Activated CD4-positive, alpha-beta T cell treated with anti-CD3 and anti-CD28 coated beads, Interleukin-2, amount 10 ng/mL, durations not matched to agents 7 days and 5 days (primary cell): ENCODE measurements around the gene SLC4A4. TPM values are rescaled to one million over a fixed set of nuclear protein-coding genes. Genes with fewer than 3 reads are reported as not detected.
"Not testable (repeated sequence)": the region's sequence is repeated elsewhere in the genome, so short reads cannot be mapped to it uniquely, and the experiment has no call there.

Experiments
- CTCF ChIA-PET: fragments of 350-600 bp; sonication (Branson Sonifier 250); formaldehyde crosslinking; loops from one replicate; lab custom pipeline; 2021; ENCODE audit warnings: antibody characterized with exemption; lab: Charles Lee
- POLR2A ChIA-PET: fragments of 350-600 bp; sonication (Branson Sonifier 250); formaldehyde crosslinking; loops from one replicate; lab custom pipeline; 2021; ENCODE audit warnings: antibody characterized with exemption; lab: Charles Lee
- DNase-seq: peaks from one replicate; pipeline ENCODE4 v3.0.0-alpha.2; 2020
- H3K27ac Mint-ChIP-seq: one replicate; pipeline ENCODE4 v1.8.0; 2021; ENCODE audit warnings: mild to moderate bottlenecking, moderate library complexity, mixed read lengths
- H3K27me3 Mint-ChIP-seq: one replicate; pipeline ENCODE4 v1.8.0; 2021; ENCODE audit warnings: mixed read lengths
- H3K36me3 Mint-ChIP-seq: one replicate; pipeline ENCODE4 v1.8.0; 2021; ENCODE audit warnings: low read depth, mixed read lengths
- H3K4me1 Mint-ChIP-seq: one replicate; pipeline ENCODE4 v1.8.0; 2021; ENCODE audit warnings: mixed read lengths
- H3K4me3 Mint-ChIP-seq: one replicate; pipeline ENCODE4 v1.8.0; 2021; ENCODE audit warnings: mild to moderate bottlenecking, moderate library complexity, mixed read lengths
- H3K9me3 Mint-ChIP-seq: one replicate; pipeline ENCODE4 v1.8.0; 2021; ENCODE audit warnings: mixed read lengths
- total RNA-seq, 2 experiments: library from RNA; stranded (reverse); gene quantifications; one replicate each; pipeline ENCODE4 v1.2.3, GENCODE V29; 2021

The SLC4A4 gene
- total RNA-seq, 2 experiments from 2014 or later: 1.3 to 1.5 TPM

DNA sequence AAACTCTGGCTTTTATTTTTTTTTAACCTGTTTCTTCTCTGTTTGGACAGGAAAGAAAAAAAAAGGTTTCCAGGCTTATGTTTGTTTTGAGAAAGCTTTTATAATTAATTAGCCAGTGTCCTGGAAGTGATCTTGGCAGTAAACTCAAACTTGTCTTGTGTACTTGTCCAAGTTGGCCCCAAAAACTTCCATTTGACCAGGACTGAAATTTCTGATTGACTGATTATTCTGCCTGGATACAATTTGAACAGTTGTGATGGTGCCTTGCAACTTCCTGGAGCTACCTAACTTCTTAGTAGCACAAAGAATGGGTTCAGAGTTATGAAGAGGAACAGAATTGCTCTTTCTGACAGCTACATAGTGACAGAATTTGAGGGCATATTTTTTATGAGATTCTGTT is 62.0 kb downstream of the SLC4A4 start:
- Mint-ChIP-seq H3K36me3 (no peaks in the 10 kb centered on the region), H3K4me3 (no peak overlapping the region), H3K27ac (no peak overlapping the region), H3K4me1 (no peaks in the 10 kb centered on the region), H3K9me3 (no peaks in the 10 kb centered on the region), H3K27me3 (peaks cover 8% of the 10 kb centered on the region)
- DNase-seq: no peak
- ChIA-PET CTCF (no interaction called here), POLR2A (no interaction called here)

DNA sequence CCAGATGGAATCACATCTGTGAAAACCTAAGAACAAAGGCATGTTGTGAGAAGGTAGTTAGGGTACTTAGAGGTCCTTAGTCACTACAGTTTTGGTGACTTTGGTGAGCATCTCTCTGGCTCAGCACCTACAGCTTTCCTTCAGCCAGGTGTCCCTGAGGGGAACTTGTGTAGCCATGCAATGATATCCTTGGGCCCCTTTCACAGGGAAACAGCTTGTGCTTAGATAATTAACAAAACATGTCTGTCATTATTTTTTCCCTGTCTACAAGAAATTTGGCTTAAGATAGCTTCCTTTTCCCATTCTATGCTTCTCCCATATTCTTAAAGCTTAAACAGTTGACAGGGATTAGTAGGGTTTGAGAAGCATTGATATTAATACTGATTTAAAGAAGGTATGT is 63.8 kb downstream of the SLC4A4 start:
- Mint-ChIP-seq H3K36me3 (no peaks in the 10 kb centered on the region), H3K9me3 (no peaks in the 10 kb centered on the region), H3K4me3 (no peak overlapping the region), H3K4me1 (no peaks in the 10 kb centered on the region), H3K27ac (no peak overlapping the region), H3K27me3 (peaks cover 8% of the 10 kb centered on the region)
- CTCF ChIA-PET: interaction anchor here (0.8 kb wide), 1 partner anchor 17 kb away, joined by 3 read pairs; no protein-coding TSS in a partner anchor
- no peak for DNase-seq
- POLR2A ChIA-PET: no interaction called here

DNA sequence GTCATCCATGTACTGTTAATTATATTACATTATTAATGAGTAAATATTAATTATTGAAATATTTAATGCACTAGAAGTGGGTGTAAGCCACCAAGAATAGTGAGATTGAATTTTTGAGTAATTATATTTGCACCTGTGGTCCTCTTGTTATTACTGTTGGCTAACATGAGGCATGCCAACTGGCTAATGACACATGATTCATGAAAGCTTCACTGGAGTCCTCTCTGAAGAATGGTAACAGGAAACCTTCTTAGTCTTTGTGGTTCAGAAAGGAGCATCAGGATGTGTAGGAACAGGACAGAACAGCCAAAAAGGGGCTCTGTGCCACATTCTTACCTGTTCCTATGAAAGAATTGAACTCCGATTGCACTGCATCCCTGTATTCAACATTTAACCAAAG is 65.2 kb downstream of the SLC4A4 start:
- Mint-ChIP-seq H3K9me3 (peaks cover 8% of the 10 kb centered on the region), H3K4me1 (no peaks in the 10 kb centered on the region), H3K36me3 (no peaks in the 10 kb centered on the region), H3K27me3 (peaks cover 8% of the 10 kb centered on the region), H3K27ac (no peak overlapping the region), H3K4me3 (no peak overlapping the region)
- DNase-seq: no peak
- POLR2A ChIA-PET: no interaction called here
- CTCF ChIA-PET: no interaction called here

DNA sequence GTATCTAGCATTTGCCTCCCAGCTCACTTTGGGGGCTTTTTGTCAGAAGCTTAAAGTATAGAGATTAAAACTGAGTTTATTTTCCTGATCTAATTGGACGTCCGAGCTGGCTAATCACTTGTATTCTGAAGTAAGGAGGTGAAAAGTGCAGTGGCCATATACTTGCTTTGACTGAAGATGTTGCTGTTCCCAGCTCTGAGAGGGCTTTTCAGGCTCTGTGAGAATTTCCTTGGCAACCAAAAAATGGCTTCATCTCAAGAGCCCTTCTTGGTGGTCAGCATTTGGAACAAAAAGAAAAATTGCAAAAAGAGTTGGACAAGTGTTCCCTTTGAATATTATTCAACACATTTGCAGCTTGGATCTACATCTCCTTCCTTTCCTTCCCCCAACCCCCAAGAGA is 67.0 kb downstream of the SLC4A4 start:
- Mint-ChIP-seq H3K27ac (no peak overlapping the region), H3K9me3 (peaks cover 10% of the 10 kb centered on the region), H3K36me3 (no peaks in the 10 kb centered on the region), H3K27me3 (peaks cover 5% of the 10 kb centered on the region), H3K4me1 (no peaks in the 10 kb centered on the region), H3K4me3 (no peak overlapping the region)
- POLR2A ChIA-PET: no interaction called here
- CTCF ChIA-PET: no interaction called here
- DNase-seq: no peak

DNA sequence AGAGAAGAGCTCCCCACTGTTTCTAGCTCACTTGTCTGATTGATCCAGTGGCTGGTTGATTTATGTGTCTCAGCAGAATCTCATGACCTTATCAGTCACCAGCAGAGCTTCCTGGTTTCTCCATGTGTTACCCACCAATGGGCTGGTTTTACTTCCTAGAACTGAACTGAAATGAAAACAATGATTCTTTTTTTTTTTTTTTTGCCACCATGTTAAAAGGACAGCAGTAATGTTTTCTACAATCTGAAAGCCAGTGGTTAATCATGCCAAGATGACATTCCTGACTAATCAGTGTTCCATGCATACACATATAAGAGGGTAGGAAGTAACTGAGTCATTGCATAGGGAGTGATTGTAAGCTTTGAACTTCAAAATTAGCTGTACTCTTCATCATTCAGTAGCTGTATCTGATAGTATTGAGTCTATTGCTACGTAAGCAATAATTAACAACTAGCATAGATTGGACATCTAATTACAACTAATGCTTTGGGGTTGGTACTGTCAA is 67.7 kb downstream of the SLC4A4 start:
- Mint-ChIP-seq H3K27me3 (peaks cover 3% of the 10 kb centered on the region), H3K9me3 (peaks cover 10% of the 10 kb centered on the region), H3K4me3 (no peak overlapping the region), H3K4me1 (no peaks in the 10 kb centered on the region), H3K36me3 (no peaks in the 10 kb centered on the region), H3K27ac (no peak overlapping the region)
- POLR2A ChIA-PET: no interaction called here
- CTCF ChIA-PET: no interaction called here
- DNase-seq: no peak

DNA sequence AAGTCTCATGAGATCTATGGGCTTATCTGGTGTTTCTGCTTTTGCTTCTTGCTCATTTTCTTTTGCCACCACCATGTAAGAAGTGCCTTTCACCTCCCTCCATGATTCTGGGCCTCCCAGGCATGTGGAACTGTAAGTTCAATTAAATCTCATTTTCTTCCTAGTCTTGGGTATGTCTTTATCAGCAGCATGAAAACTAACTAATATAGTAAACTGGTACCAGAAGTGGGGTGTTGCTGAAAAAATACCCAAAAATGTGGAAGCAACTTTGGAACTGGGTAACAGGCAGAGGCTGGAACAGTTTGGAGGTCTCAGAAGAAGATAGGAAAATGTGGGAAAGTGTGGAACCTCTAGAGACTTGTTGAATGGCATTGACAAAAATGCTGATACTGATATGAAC is 70.1 kb downstream of the SLC4A4 start:
- H3K27me3 Mint-ChIP-seq, H3K9me3 Mint-ChIP-seq, CTCF ChIA-PET, H3K4me1 Mint-ChIP-seq, H3K27ac Mint-ChIP-seq, H3K4me3 Mint-ChIP-seq, POLR2A ChIA-PET, H3K36me3 Mint-ChIP-seq, DNase-seq: not testable (repeated sequence)

DNA sequence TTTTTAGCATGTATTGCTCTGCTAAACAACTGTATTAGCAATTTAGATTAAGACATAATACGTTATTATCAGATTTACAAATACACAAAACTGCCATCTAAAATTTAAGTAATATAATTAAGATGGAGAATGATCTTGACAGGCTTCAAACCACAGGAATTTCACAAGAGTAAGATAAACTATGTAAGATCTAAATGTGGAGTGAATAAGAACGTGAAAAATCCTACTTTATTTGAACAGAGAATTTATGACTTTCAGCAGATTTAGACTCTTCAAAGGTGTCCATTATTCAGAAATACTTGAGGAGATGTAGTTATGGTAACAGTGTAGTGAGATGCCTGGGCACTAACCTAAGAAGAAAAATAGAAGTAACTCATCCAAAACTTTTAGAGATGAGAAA is 73.2 kb downstream of the SLC4A4 start:
- Mint-ChIP-seq H3K4me1 (no peaks in the 10 kb centered on the region), H3K27ac (no peak overlapping the region), H3K27me3 (no peaks in the 10 kb centered on the region), H3K4me3 (no peak overlapping the region), H3K36me3 (no peaks in the 10 kb centered on the region), H3K9me3 (peaks cover 10% of the 10 kb centered on the region)
- no peak for DNase-seq
- CTCF ChIA-PET: no interaction called here
- POLR2A ChIA-PET: no interaction called here

DNA sequence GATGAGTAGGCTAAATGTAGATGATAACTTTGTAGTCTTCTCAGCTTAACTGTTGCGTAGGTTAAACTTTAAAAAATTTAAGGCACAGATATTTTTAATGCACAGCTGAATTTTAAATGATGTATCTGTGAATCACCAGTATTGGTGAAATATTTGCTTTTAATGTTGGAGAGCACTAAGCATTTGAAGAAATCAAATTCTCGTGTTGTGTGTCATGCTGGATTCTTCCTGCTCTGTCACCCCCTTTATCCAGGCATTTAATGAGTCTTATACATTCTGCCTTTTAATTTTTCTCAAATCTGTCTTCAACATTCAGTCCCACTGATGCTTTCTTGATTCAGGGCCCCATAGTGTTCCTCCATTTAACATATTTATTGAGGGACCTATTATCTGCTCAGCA is 76.7 kb downstream of the SLC4A4 start:
- H3K27me3 Mint-ChIP-seq: no peaks in the 10 kb centered on the region
- H3K36me3 Mint-ChIP-seq: no peaks in the 10 kb centered on the region
- H3K4me3 Mint-ChIP-seq: no peak overlapping the region
- no peaks in the 10 kb centered on the region for H3K9me3 Mint-ChIP-seq
- CTCF ChIA-PET: no interaction called here
- no peaks in the 10 kb centered on the region for H3K4me1 Mint-ChIP-seq
- DNase-seq: no peak
- no peak overlapping the region for H3K27ac Mint-ChIP-seq
- POLR2A ChIA-PET: no interaction called here

DNA sequence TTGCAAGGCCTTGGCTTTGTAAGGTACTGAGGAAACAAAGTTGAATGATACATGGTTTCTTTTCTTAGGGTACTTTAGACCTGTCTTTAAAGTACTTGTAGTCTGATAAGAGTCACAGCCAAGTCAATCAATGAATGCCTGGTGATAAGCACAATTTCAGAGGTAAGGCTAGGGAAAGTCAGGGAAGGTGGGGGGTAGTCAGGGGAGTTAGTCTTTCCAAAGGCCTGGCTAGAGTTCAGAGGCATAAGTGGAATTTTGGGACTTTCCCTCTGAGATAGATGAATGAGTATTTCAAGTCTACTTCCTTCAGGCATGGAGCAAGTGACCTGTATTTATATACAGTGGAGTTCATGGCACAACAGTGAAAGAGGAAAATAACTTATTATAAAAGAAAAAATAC is 78.3 kb downstream of the SLC4A4 start:
- Mint-ChIP-seq H3K27me3 (no peaks in the 10 kb centered on the region), H3K4me1 (no peaks in the 10 kb centered on the region), H3K4me3 (no peak overlapping the region), H3K9me3 (no peaks in the 10 kb centered on the region), H3K27ac (no peak overlapping the region), H3K36me3 (no peaks in the 10 kb centered on the region)
- CTCF ChIA-PET: no interaction called here
- no peak for DNase-seq
- POLR2A ChIA-PET: no interaction called here

DNA sequence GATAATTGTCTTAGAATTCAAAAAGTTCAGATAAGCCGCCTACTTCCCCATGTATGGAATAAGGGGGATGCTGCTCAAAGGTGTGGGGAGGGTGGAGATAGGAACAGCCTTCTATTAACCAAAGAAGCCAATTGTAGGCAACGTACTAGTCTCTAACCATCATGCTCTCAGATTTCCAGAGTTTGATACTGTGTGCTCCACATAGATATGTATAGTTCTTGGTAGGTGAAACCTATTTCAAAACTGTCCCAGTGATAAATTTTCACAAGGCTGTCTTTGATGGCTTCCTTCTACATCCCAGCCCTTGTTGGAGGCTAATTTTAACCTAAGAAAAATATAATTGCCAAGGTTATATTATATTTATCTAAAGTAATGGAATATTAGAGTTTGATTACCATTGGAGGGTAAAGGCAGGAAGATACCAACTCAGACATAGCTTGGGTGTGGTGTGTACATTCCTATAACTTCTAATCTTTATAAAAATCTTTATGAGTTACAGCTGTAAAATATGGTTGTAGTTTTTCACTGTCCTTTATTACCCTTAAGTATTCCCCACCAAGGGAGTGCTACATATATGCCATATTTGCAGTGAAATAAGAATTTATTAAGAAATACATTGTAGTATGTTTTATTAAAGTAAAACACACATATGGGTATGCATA is 87.7 kb downstream of the SLC4A4 start:
- H3K36me3 Mint-ChIP-seq: no peaks in the 10 kb centered on the region
- no peak overlapping the region for H3K27ac Mint-ChIP-seq
- H3K4me3 Mint-ChIP-seq: no peak overlapping the region
- H3K27me3 Mint-ChIP-seq: no peaks in the 10 kb centered on the region
- ChIA-PET CTCF (no interaction called here), POLR2A (no interaction called here)
- no peaks in the 10 kb centered on the region for H3K9me3 Mint-ChIP-seq
- no peaks in the 10 kb centered on the region for H3K4me1 Mint-ChIP-seq
- DNase-seq: no peak

DNA sequence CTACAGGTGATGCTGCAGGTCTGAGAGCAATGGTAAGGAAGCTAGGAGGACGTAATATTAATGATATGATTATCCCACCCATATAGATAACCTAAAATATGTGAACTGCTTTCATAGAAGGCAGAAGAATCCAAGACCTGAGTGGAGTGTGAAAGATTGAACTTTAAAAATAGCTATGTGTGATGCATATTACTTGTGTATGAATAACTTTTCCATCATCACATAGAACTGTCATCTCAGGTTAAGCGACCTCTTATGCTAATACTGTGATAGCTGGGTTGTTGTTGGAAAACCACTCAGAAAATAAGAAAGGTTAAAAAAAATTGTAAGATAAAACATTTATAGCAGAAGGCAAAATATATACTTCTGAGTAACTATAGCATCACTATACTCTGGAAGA is 90.3 kb downstream of the SLC4A4 start:
- Mint-ChIP-seq H3K27me3 (peaks cover 2% of the 10 kb centered on the region), H3K4me3 (no peak overlapping the region), H3K4me1 (no peaks in the 10 kb centered on the region), H3K9me3 (no peaks in the 10 kb centered on the region), H3K36me3 (no peaks in the 10 kb centered on the region), H3K27ac (no peak overlapping the region)
- ChIA-PET POLR2A (no interaction called here), CTCF (no interaction called here)
- DNase-seq: no peak

DNA sequence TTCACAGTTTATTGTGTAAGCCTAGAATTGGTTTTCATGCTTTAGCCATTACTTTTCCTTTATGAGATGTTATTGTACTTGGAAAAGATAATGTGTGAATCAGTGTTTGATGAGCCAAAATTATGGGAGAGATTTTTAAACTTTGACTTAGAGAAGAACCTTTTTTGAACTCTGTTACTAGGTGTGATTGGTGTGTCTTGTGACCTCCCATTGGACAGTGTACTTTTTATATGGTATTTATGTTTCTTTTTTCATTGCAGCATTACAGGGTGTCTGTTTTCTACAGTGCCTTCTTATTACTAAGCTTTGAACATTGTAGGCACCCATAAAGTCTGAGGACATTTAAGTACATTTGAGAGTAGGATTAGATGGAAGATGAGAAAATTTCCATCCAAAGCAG is 91.1 kb downstream of the SLC4A4 start:
- no peak overlapping the region for H3K27ac Mint-ChIP-seq
- H3K27me3 Mint-ChIP-seq: peaks cover 2% of the 10 kb centered on the region
- H3K4me1 Mint-ChIP-seq: no peaks in the 10 kb centered on the region
- no peak overlapping the region for H3K4me3 Mint-ChIP-seq
- DNase-seq: no peak
- H3K9me3 Mint-ChIP-seq: no peaks in the 10 kb centered on the region
- H3K36me3 Mint-ChIP-seq: no peaks in the 10 kb centered on the region
- CTCF ChIA-PET: no interaction called here
- POLR2A ChIA-PET: no interaction called here

DNA sequence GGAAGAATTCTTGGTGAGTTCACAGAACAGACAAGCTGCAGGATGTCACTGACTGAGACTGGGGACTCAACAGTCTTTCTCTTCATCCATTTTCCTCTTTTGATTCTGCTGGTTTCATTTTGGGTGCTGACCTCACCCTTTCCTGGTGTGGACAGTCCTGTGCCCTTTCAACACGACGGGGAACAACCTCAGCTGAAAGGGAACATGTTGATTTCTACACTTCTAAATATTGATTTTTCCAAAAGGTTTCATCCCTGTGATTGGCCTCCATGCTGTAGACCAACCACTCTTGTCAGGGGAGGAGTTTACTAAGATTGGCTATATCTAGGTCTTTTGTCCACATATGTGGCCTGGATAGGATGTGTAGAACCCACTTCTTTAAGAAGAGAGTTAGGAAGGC is 91.8 kb downstream of the SLC4A4 start:
- ChIA-PET POLR2A (no interaction called here), CTCF (no interaction called here)
- H3K27ac Mint-ChIP-seq: no peak overlapping the region
- no peak for DNase-seq
- H3K4me1 Mint-ChIP-seq: no peaks in the 10 kb centered on the region
- no peak overlapping the region for H3K4me3 Mint-ChIP-seq
- H3K36me3 Mint-ChIP-seq: no peaks in the 10 kb centered on the region
- no peaks in the 10 kb centered on the region for H3K9me3 Mint-ChIP-seq
- peaks cover 2% of the 10 kb centered on the region for H3K27me3 Mint-ChIP-seq

DNA sequence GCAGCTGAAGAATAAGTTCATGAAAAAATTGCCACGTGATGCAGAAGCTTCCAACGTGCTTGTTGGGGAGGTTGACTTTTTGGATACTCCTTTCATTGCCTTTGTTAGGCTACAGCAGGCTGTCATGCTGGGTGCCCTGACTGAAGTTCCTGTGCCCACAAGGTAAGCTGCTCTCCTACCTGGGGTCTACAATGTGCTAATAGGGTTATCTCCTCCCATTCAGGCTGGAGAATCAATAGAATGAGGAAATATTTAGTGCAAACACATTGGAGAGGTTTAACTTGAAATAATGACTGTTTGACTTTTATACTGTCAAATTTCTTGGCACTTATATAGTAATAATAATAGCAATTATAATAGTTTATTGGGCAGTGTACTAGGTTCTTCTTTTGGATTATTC is 101.8 kb downstream of the SLC4A4 start:
- no peak overlapping the region for H3K27ac Mint-ChIP-seq
- no peaks in the 10 kb centered on the region for H3K4me1 Mint-ChIP-seq
- H3K4me3 Mint-ChIP-seq: no peak overlapping the region
- no peak for DNase-seq
- no peaks in the 10 kb centered on the region for H3K9me3 Mint-ChIP-seq
- POLR2A ChIA-PET: no interaction called here
- no peaks in the 10 kb centered on the region for H3K27me3 Mint-ChIP-seq
- CTCF ChIA-PET: no interaction called here
- no peaks in the 10 kb centered on the region for H3K36me3 Mint-ChIP-seq
